Colonic mucosa (tissue), 4 donors: ENCODE results near the gene KMT2C. TPM values are rescaled to one million over a fixed set of nuclear protein-coding genes. Genes with fewer than 3 reads are reported as not detected.

ENCODE experiments used
- DNase-seq: peaks from one replicate; pipeline ENCODE4 v3.0.0-alpha.2; 2020
- H3K27ac ChIP-seq: fragments of 200-600 bp; one replicate; pipeline ENCODE4 v1.8.0; 2021
- H3K27me3 ChIP-seq: fragments of 200-600 bp; one replicate; pipeline ENCODE4 v1.8.0; 2021
- H3K36me3 ChIP-seq: fragments of 200-600 bp; one replicate; pipeline ENCODE4 v1.8.0; 2021
- H3K4me1 ChIP-seq: fragments of 200-600 bp; one replicate; pipeline ENCODE4 v1.8.0; 2021; ENCODE audit warnings: mild to moderate bottlenecking
- H3K4me3 ChIP-seq: fragments of 200-600 bp; one replicate; pipeline ENCODE4 v1.8.0; 2021
- H3K9ac ChIP-seq, 2 donors: one replicate each; pipeline ENCODE4 v1.7.0; 2013; ENCODE audit warnings: control low read depth in 2 of 2, low read depth in 2 of 2, low read length in 2 of 2
- H3K9me3 ChIP-seq: fragments of 200-600 bp; one replicate; pipeline ENCODE4 v1.8.0; 2021
- CTCF ChIP-seq: fragments of 200-600 bp; IDR thresholded peaks from one replicate; pipeline ENCODE4 v1.8.0; 2022; ENCODE audit warnings: antibody characterized with exemption, mild to moderate bottlenecking
- intact Hi-C: fragments of 100-400 bp; cut with DNase I; formaldehyde crosslinking; loops from one replicate; pipeline ENCODE4 v1.14.1; 2022
- total RNA-seq, 2 donors: library from RNA; stranded (reverse); fragmentation: NEBNext Ultra II Directional in 1 of 2; extraction: Animal tissue kit (Norgen Biotek cat#: 25700) in 1 of 2; gene quantifications; one replicate each; pipeline ENCODE4 v1.2.1, GENCODE V29; 2021
- donor health status: healthy.
- donor health status: DM: no; HTN: no; CAD: no.
- donor health status: DM: no; HTN: no; CAD: no.

The KMT2C gene
- total RNA-seq, 2 donors from 2014 or later, result 70.9 to 73.3 TPM

DNA sequence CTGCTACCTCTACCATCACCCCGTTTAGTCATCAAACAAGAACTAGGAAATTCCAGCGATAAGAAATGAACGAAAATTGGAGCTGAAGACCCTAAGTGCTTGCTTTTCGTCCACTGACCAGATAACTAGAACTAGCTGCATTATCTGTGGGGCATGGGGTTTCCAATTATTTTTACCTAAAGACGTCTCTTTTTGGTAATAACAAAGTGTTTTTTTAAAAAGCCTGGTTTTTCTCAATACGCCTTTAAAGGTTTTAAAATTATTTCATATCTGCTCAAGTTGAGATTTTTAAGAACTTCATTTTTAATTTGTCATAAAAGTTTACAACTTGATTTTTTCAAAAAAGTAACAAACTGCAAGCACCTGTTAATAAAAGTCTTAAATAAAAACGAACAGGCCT lies 306.1 kb downstream of the KMT2C start:
- DNase-seq, result no peak
- no peak overlapping the region for H3K9ac ChIP-seq
- no peak overlapping the region for H3K27ac ChIP-seq
- H3K4me1 ChIP-seq, result no peaks in the 10 kb centered on the region
- intact Hi-C loops, result no loop called here
- H3K4me3 ChIP-seq, result no peak overlapping the region
- no peaks in the 10 kb centered on the region for H3K27me3 ChIP-seq
- H3K36me3 ChIP-seq, result peaks cover 5% of the 10 kb centered on the region
- TF ChIP-seq CTCF, result no peak
- H3K9me3 ChIP-seq, result no peaks in the 10 kb centered on the region

- H3K27ac ChIP-seq, result no peak overlapping the region
- H3K4me1 ChIP-seq, result no peaks in the 10 kb centered on the region
- H3K9ac ChIP-seq, result no peak overlapping the region
- DNase-seq, result no peak
- intact Hi-C loops, result no loop called here
- H3K27me3 ChIP-seq, result no peaks in the 10 kb centered on the region
- no peak for TF ChIP-seq CTCF
- no peak overlapping the region for H3K4me3 ChIP-seq
- peaks cover 5% of the 10 kb centered on the region for H3K36me3 ChIP-seq
- no peaks in the 10 kb centered on the region for H3K9me3 ChIP-seq
Observed at GRCh38 chr7:152128741-152129461, 306.9 kb downstream of the KMT2C start.

DNA sequence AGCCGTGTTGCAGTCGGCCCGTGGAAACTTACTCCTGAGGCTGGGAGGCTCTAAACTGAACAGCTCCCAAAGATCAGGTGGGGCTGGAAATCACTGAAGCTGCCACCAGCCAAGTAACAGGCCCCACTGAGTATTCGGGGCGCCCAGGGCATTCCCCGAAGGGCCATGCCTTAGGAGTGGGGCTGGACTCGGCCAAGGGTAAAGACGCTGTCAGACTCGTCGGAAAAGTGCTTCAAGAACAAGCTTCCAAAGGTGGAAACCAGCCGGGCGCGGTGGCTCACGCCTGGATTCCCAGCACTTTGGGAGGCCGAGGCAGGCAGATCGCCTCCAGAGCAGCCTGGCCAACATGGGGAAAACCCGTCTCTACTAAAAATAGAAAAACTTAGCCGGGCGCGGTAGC lies 307.6 kb downstream of the KMT2C start:
- no peak for DNase-seq
- intact Hi-C loops, result no loop called here

GRCh38 chr7:152127229-152127628 lies 308.6 kb downstream of the KMT2C start:
- Histone ChIP-seq H3K27ac (no peak overlapping the region), H3K4me1 (no peaks in the 10 kb centered on the region), H3K36me3 (peaks cover 5% of the 10 kb centered on the region), H3K4me3 (no peak overlapping the region), H3K9ac (no peak overlapping the region), H3K27me3 (no peaks in the 10 kb centered on the region), H3K9me3 (no peaks in the 10 kb centered on the region)
- TF ChIP-seq CTCF, result no peak
- no peak for DNase-seq
- intact Hi-C loops, result no loop called here

More for the DNA sequence above, 307.6 kb downstream of the KMT2C start:
- TF ChIP-seq CTCF, result no peak
- Histone ChIP-seq H3K4me1 (no peaks in the 10 kb centered on the region), H3K27me3 (no peaks in the 10 kb centered on the region), H3K36me3 (peaks cover 5% of the 10 kb centered on the region), H3K27ac (no peak overlapping the region), H3K9me3 (no peaks in the 10 kb centered on the region), H3K9ac (no peak overlapping the region), H3K4me3 (no peak overlapping the region)

DNA sequence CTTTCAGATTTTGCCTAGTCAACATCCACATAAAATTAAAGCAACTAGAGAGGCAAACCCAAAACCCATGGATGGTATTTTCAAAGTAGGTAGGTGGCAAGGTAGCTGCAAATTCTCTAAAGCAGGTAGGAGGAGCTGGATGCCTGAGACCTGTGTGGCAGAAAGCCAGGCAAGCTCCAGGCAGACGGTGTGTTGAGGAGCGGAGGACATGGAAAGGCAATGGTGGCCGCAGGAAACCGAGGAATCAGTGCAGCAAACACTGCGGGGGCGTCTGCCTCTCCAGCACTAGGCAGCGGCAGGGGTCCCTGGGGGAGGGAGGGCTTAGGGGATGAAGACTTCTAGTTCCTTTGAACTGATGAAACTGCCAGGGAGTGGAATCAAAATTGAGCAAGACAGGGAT lies 309.1 kb downstream of the KMT2C start:
- Histone ChIP-seq H3K4me3 (no peak overlapping the region), H3K4me1 (no peaks in the 10 kb centered on the region), H3K27ac (no peak overlapping the region), H3K36me3 (peaks cover 5% of the 10 kb centered on the region), H3K9me3 (no peaks in the 10 kb centered on the region), H3K27me3 (no peaks in the 10 kb centered on the region), H3K9ac (no peak overlapping the region)
- intact Hi-C loops, result no loop called here
- DNase-seq, result no peak
- no peak for TF ChIP-seq CTCF
